ENCODE data around the gene URI1.

Gene URI1

GRCh38 chr19:29922972-29923371 lies 19.1 kb upstream of the URI1 start:
- Histone ChIP-seq H2AFZ (ENCODE audit: low read length) (no peak overlapping the region), H3K9ac (ENCODE audit: low read length) (no peak overlapping the region), H3K4me3 (ENCODE audit: low read depth, low read length, poor library complexity, severe bottlenecking) (no peak overlapping the region), H3K27ac (ENCODE audit: low read depth, low read length, poor library complexity, severe bottlenecking) (no peak overlapping the region), H4K20me1 (ENCODE audit: insufficient read depth, low read length) (no peaks in the 10 kb centered on the region), H3F3A (ENCODE audit: insufficient read depth, low read length) (no peaks in the 10 kb centered on the region), H3K36me3 (ENCODE audit: insufficient read depth, low read length) (no peaks in the 10 kb centered on the region), H3K9me2 (ENCODE audit: low read depth, low read length) (no peaks in the 10 kb centered on the region), H3K79me2 (ENCODE audit: insufficient read depth, low read length) (no peaks in the 10 kb centered on the region), H3K9me3 (ENCODE audit: low read length) (no peaks in the 10 kb centered on the region), H3K4me2 (ENCODE audit: low read length) (no peak overlapping the region), H3K27me3 (ENCODE audit: insufficient read depth, low read length) (no peaks in the 10 kb centered on the region), H3K4me1 (ENCODE audit: insufficient read depth, low read length, severe bottlenecking) (peaks cover 8% of the 10 kb centered on the region)
- TF ChIP-seq CTCF (IDR thresholded peaks at IDR 0.05; ENCODE audit: low read length) (no peak), EZH2 (IDR thresholded peaks at IDR 0.05; ENCODE audit: borderline replicate concordance, low read length) (no peak)

GRCh38 chr19:29923653-29924052 lies 18.4 kb upstream of the URI1 start:
- no peaks in the 10 kb centered on the region for H3K79me2 ChIP-seq (ENCODE audit: insufficient read depth, low read length)
- H3K27ac ChIP-seq (ENCODE audit: low read depth, low read length, poor library complexity, severe bottlenecking), result no peak overlapping the region
- TF ChIP-seq EZH2 (IDR thresholded peaks at IDR 0.05; ENCODE audit: borderline replicate concordance, low read length) (no peak), CTCF (IDR thresholded peaks at IDR 0.05; ENCODE audit: low read length) (peak; percentile 35; the same call in 1 of the 2 replicates)
- no peak overlapping the region for H2AFZ ChIP-seq (ENCODE audit: low read length)
- peaks cover 14% of the 10 kb centered on the region for H3K4me1 ChIP-seq (ENCODE audit: insufficient read depth, low read length, severe bottlenecking)
- H3K4me3 ChIP-seq (ENCODE audit: low read depth, low read length, poor library complexity, severe bottlenecking), result no peak overlapping the region
- no peaks in the 10 kb centered on the region for H4K20me1 ChIP-seq (ENCODE audit: insufficient read depth, low read length)
- no peaks in the 10 kb centered on the region for H3K9me2 ChIP-seq (ENCODE audit: low read depth, low read length)
- H3K36me3 ChIP-seq (ENCODE audit: insufficient read depth, low read length), result no peaks in the 10 kb centered on the region
- H3K9me3 ChIP-seq (ENCODE audit: low read length), result no peaks in the 10 kb centered on the region
- no peaks in the 10 kb centered on the region for H3F3A ChIP-seq (ENCODE audit: insufficient read depth, low read length)
- H3K27me3 ChIP-seq (ENCODE audit: insufficient read depth, low read length), result no peaks in the 10 kb centered on the region
- H3K4me2 ChIP-seq (ENCODE audit: low read length), result no peak overlapping the region
- no peak overlapping the region for H3K9ac ChIP-seq (ENCODE audit: low read length)

- no peaks in the 10 kb centered on the region for H3K27me3 ChIP-seq (ENCODE audit: insufficient read depth, low read length)
- TF ChIP-seq EZH2 (IDR thresholded peaks at IDR 0.05; ENCODE audit: borderline replicate concordance, low read length), result no peak
- no peaks in the 10 kb centered on the region for H3K79me2 ChIP-seq (ENCODE audit: insufficient read depth, low read length)
- H3K9me3 ChIP-seq (ENCODE audit: low read length), result no peaks in the 10 kb centered on the region
- no peaks in the 10 kb centered on the region for H3F3A ChIP-seq (ENCODE audit: insufficient read depth, low read length)
- no peak overlapping the region for H3K4me2 ChIP-seq (ENCODE audit: low read length)
- no peak overlapping the region for H3K9ac ChIP-seq (ENCODE audit: low read length)
- no peaks in the 10 kb centered on the region for H3K36me3 ChIP-seq (ENCODE audit: insufficient read depth, low read length)
- peaks cover 17% of the 10 kb centered on the region for H3K4me1 ChIP-seq (ENCODE audit: insufficient read depth, low read length, severe bottlenecking)
- H4K20me1 ChIP-seq (ENCODE audit: insufficient read depth, low read length), result no peaks in the 10 kb centered on the region
- H3K27ac ChIP-seq (ENCODE audit: low read depth, low read length, poor library complexity, severe bottlenecking), result no peak overlapping the region
- no peak overlapping the region for H2AFZ ChIP-seq (ENCODE audit: low read length)
- H3K9me2 ChIP-seq (ENCODE audit: low read depth, low read length), result no peaks in the 10 kb centered on the region
- H3K4me3 ChIP-seq (ENCODE audit: low read depth, low read length, poor library complexity, severe bottlenecking), result no peak overlapping the region
Observed at GRCh38 chr19:29926031-29926430, 16.0 kb upstream of the URI1 start.

GRCh38 chr19:29926801-29927200 lies 15.2 kb upstream of the URI1 start:
- no peak overlapping the region for H3K4me3 ChIP-seq (ENCODE audit: low read depth, low read length, poor library complexity, severe bottlenecking)
- H3K9me3 ChIP-seq (ENCODE audit: low read length), result no peaks in the 10 kb centered on the region
- H3K9me2 ChIP-seq (ENCODE audit: low read depth, low read length), result no peaks in the 10 kb centered on the region
- H3K4me1 ChIP-seq (ENCODE audit: insufficient read depth, low read length, severe bottlenecking), result peaks cover 17% of the 10 kb centered on the region
- no peak overlapping the region for H3K4me2 ChIP-seq (ENCODE audit: low read length)
- H3F3A ChIP-seq (ENCODE audit: insufficient read depth, low read length), result no peaks in the 10 kb centered on the region
- H3K9ac ChIP-seq (ENCODE audit: low read length), result no peak overlapping the region
- no peaks in the 10 kb centered on the region for H3K36me3 ChIP-seq (ENCODE audit: insufficient read depth, low read length)
- H2AFZ ChIP-seq (ENCODE audit: low read length), result no peak overlapping the region
- H3K27ac ChIP-seq (ENCODE audit: low read depth, low read length, poor library complexity, severe bottlenecking), result no peak overlapping the region
- no peaks in the 10 kb centered on the region for H3K79me2 ChIP-seq (ENCODE audit: insufficient read depth, low read length)
- no peak for TF ChIP-seq CTCF (IDR thresholded peaks at IDR 0.05; ENCODE audit: low read length)
- no peak for TF ChIP-seq EZH2 (IDR thresholded peaks at IDR 0.05; ENCODE audit: borderline replicate concordance, low read length)
- no peaks in the 10 kb centered on the region for H4K20me1 ChIP-seq (ENCODE audit: insufficient read depth, low read length)
- H3K27me3 ChIP-seq (ENCODE audit: insufficient read depth, low read length), result no peaks in the 10 kb centered on the region
